Measurements from ENCODE around the gene LRRC28. TPM values are rescaled to one million over a fixed set of nuclear protein-coding genes. Genes with fewer than 3 reads are reported as not detected.

The LRRC28 gene
- polyA plus RNA-seq, 5 donors: 21.5 to 34.8 (median 23.8) TPM

GRCh38 chr15:99340347-99340746 lies 89.1 kb downstream of the LRRC28 start:
- DNase-seq: no peak

GRCh38 chr15:99341786-99342185 lies 90.5 kb downstream of the LRRC28 start:
- no peak for DNase-seq

GRCh38 chr15:99343208-99343607 lies 91.9 kb downstream of the LRRC28 start:
- no peak for DNase-seq

- no peak for DNase-seq
Measured at GRCh38 chr15:99343881-99344551, 92.7 kb downstream of the LRRC28 start.

- DNase-seq: no peak
Measured at GRCh38 chr15:99344639-99345038, 93.4 kb downstream of the LRRC28 start.

- DNase-seq: no peak
Measured at GRCh38 chr15:99345242-99345641, 94.0 kb downstream of the LRRC28 start.

GRCh38 chr15:99345832-99346462 lies 94.7 kb downstream of the LRRC28 start:
- DNase-seq: no peak

GRCh38 chr15:99347574-99347973 lies 96.3 kb downstream of the LRRC28 start:
- no peak for DNase-seq

- DNase-seq: no peak
Measured at GRCh38 chr15:99348412-99348811, 97.1 kb downstream of the LRRC28 start.

- DNase-seq: no peak
Measured at GRCh38 chr15:99350408-99350807, 99.1 kb downstream of the LRRC28 start.

- DNase-seq: no peak
Measured at GRCh38 chr15:99359769-99360168, 108.5 kb downstream of the LRRC28 start.

- no peak for DNase-seq
Measured at GRCh38 chr15:99361545-99362185, 110.4 kb downstream of the LRRC28 start.

GRCh38 chr15:99365242-99365641 lies 114.0 kb downstream of the LRRC28 start:
- no peak for DNase-seq

GRCh38 chr15:99366013-99366412 lies 114.7 kb downstream of the LRRC28 start:
- DNase-seq: no peak

- no peak for DNase-seq
Measured at GRCh38 chr15:99368743-99369142, 117.5 kb downstream of the LRRC28 start.

- DNase-seq: no peak
Measured at GRCh38 chr15:99369196-99369595, 117.9 kb downstream of the LRRC28 start.

GRCh38 chr15:99371180-99372103 lies 120.2 kb downstream of the LRRC28 start:
- no peak for DNase-seq

GRCh38 chr15:99385005-99385669 lies 133.9 kb downstream of the LRRC28 start:
- DNase-seq: no peak

GRCh38 chr15:99385865-99386264 lies 134.6 kb downstream of the LRRC28 start:
- no peak for DNase-seq

- no peak for DNase-seq
Measured at GRCh38 chr15:99386391-99386790, 135.1 kb downstream of the LRRC28 start.

- no peak for DNase-seq
Measured at GRCh38 chr15:99387421-99388168, 136.3 kb downstream of the LRRC28 start.
